ENCODE measurements around the gene KDELR3.
"Not testable (repeated sequence)": the region's sequence is repeated elsewhere in the genome, so short reads cannot be mapped to it uniquely, and the experiment has no call there.

Gene KDELR3

DNA sequence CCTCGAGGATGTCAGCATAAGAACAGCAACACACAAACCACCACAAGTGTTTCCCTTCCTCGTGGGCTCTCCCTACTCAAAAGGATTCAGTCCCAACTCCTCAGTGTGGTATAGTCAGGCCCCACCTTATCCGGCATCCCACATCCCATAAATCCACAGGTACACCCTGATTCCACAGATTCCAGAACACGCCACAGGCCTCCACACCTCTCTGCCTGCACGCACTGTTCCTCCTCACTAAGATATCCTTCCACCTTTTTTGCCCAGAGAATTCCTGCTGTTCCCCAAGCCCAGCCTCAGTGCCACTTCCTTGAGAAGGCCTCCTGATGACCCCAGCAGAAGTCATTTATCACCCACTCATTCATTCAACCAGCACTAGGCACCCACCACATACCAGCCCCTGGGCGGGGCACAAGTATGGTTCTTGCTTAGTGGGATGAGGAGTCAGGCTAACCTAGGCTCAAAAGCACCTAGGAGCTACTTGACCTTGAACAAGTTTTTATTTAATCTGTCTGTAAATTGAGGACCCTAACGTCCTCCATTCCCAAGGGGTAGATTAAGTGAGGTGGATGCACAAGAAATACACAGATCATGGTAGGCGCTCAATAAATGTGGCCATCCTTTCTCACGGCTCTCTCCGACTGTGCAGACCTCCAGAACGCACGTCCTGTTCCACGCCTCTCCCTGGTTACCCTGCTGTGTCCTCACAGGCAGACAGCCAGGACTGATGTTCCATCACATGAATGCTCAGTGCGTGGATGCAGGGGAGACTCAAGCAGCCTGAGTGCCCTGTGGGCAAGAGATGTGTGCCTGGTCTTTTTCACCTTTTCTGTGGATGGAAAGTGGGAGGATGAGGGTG lies 10.8 kb upstream of the KDELR3 start:
- no peak for DNase-seq

DNA sequence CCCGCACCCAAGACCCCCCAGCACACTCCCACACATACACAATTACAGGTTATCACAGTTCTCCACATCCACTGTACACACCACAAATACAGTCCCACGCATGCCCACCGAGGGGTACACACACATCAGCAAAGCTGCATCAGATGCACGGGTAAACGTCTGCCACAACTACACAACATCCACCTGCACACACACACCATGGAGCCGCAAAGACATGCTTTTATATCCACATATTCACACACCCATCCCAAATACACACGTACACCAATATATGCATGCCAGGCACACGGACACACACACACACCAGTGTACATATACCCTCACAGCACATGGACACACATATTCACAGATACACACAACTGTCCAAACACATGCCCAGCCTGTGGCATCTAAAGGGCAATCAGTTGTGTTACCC lies 7.5 kb upstream of the KDELR3 start:
- DNase-seq: no peak

DNA sequence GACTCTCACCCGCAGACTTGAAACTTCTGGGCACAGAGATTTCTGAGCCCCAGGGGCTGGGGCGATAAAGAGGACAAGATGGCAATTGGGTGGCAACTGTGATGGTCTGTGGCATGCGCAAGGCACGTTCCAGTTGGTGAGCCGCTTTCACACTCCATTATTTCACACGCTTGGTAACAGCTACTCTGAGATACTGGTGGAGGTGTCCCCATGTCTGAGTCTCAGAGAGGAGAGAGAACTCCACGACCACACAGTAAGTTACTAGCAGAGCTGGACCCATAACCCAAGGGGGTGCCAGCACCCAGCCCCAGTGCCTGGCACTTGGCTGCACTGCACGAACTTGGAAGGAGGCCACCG lies 6.9 kb upstream of the KDELR3 start:
- no peak for DNase-seq

DNA sequence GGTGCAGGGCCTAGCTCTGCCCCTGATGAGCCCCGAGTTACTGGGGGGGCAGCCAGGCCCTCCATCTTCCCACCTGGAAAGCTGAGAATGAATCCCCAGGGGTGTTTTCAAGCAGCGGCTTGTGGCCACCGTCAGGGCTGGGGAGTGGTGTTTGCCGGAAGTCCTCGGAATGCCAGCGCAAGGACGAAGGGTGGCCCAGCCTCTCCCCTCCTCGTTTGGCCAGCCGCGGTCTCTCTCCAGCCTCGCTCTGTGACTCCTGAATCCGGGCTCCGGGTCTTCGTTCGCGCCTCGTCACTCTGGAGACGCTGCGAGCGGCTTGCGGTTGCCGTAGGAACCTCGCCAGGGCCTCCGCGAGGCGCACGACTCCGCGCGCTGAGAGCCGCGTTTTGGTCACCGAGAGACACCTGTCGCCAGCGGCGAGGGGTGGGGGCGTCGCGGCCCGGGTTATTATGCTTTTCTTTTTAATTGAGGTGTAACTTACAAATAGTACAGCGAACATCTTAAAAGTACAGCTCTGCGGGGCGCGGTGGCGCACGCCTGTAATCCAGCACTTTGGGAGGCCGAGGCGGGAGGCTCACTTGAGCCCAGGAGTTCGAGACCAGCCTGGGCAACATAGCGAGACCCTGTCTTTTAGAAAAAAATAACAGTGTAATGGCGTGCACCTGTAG lies 6.3 kb upstream of the KDELR3 start:
- peak; percentile 54 for DNase-seq

DNA sequence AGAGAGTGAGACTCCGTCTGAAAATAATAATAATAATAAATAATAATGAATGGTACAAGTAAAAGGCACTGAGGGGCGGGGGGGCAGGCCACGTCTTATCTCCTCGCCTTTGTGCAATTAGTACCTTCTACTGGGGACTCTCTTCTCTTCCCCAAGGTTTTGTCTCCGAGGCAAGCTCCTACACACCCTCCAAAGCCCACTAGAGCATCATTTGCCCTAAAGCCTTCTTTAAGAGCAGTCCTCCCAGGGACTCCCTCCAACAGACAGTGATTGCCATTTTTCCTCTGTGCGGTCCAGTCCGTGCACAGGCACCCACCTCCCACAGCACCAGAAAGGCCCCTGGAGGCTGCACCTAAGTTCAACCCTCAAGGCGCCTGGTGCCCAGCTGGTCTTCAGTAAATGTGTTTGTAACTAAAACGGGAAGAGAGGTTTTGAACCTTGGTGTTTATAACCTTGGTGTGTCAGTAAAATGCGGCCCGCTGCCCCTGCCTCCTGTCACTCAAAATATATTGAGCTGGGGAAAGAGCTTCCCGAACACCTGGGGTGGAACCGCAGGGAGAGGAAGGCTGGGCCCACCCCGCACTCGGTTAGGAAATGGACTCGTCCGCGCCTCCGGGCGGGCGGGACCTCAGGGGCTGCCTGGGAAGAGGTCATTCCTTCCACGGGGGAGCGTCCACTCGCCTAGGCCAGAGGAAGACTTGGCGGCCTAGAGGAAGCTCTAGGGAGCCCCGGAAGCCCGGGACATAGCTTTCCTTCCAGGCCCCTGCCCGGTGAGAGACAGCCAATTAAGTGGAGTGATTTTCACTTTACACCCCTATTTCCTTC lies 4.7 kb upstream of the KDELR3 start:
- DNase-seq: no peak

DNA sequence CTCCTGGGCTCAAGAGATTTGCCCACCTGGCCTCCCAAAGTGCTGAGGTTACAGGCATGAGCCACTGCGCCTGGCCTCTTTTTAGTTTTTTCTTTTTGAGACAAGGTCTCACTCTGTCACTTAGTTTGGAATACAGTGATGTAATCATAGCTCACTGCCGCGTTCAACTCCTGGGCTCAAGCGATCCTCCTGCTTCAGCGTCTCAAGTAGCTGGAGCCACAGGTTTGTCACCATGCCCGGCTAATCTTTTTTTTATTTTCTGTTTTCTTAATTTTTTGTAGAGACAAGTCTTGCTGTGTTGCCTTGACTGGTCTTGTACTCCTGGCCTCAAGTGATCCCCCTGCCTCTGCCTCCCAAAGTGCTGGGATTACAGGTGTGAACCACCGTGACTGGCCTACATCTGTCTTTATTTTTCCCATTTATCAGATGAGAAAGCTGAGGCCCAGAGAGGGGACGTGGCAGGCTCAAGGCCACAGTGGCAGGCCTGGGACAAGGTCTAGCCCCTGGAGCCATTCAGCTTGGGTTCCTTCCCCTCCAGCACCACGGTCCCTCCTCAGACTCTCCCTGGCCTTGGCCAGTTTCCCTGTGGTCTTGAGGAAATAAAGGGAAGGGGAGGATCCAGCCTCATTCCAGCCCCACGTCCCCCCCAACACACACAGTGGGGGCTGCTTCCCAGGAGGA lies 2.8 kb upstream of the KDELR3 start:
- DNase-seq: no peak

DNA sequence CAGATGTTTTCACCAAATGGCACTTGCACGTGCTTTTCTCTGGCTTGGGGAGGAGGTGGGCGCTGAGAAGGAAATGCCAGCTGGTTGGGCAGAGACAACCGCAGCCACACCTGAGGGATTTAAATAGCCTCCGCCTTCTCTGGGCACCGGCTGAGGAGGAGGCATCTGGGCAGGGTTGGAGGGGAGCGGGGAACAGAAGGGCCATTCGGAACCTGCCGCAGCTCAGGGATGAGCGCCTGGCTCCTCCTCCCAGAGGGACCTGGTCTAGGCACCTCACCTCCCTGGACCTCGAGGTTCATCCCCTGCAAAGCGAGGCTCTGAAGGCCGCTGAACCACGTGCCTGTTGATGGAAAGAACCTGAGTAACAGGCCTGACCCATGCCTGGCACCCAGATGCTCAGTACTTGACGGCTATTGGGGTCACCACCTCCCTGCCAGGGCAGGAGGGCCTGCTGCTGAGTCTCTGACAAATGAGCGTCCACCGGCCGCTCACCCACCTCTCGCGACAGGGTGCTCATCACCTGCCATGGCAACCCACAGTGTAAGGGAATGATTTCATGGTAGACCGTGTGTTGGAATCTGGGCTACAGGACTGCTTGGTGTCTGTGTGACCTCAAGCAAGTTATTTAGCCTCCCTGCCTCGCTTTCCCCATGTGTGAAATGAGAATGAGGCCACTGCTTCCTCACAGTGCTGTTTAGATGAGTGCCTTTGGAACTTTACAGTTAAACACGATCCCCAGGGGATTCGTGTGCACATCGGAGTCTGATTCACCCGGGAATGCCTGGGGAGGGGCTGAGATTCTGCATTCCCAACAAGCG lies 2.0 kb upstream of the KDELR3 start:
- no peak for DNase-seq

DNA sequence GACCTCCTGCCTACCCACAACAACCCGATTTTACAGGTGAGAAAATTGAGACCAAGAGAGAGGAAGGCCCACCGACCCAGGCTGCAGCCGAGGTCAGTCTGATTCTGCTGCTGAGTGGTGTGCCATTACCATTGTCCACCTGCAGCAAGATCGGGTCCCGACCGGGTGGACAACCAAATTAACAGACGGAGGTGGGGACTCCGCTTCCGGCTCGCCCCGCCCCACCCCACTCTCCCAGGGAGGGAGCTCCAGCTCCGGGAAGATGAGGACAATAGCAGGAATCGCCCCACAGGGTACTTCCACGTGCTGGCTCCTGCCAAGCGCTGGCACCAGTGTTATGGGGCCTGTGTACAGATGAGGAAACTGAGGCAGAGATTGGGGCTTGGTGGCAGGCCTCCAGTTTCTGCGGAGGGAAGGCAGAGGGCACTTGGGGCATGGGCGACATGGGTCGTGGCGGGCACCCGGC lies 425 bp upstream of the KDELR3 start:
- DNase-seq: no peak

DNA sequence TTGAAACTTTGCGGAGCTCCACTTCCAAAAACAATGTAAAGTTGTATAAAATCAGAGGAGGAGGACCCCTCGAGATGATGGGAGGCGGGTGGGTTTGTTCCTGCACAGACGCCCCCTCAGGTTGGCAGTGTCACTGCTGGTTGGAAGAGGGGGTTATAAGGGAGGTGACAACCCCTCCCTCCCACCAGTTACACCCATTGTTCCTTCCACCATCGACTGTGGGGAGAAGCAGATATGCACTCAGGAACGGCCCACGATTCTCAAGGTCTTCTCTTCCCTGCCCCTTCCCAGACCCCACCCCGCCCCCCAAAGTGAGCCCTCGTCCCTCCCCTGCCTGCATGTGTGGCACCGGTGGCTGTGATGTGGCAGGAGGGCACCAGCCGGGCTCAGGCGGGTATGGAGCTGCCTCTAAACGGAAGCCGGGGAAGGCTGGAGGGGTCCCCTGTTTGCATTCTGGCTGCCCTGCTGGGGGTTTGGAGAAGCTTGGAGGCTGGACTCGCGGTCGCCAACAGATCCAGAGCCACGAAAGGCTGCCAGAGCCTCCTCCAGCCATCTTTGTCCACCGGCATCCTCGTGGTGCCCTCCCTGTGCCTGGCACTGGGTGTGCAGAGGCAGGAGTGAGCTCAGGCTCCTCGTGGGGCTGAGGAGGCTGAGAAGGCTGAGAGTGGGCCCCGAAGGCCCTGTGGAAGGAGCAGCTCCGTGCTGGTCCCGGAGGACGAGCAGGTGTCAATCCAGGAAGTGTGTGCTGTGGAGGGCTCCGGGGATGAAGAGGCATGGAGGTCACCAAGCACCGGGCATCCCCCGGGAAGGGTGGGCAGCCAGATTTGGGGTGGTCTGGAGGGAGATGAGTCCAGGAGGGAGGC lies 778 bp downstream of the KDELR3 start:
- DNase-seq: no peak

DNA sequence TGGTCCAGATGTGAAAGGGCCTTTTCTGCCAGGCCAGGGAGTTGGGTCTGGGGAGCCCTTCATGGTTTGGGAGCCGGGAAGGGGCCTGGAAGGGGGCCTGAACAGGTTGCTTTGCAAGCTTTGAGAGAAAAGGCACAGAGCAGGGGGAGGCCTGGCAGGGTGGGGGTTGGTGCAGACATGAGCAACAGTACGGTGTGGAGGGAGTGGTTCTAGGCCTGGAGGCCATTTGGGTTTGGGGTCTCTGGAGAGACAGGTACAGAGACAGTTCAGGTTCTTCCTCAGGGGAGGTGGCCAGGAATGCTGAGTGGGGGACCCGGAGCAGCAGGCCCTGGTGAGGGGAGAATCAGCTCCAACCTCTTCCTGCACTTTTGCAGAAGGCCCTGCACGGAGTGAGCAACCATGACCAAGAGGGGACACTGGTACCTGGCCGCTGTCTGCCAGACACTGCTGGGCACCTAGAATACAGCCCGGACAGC lies 1.4 kb downstream of the KDELR3 start:
- DNase-seq: no peak

DNA sequence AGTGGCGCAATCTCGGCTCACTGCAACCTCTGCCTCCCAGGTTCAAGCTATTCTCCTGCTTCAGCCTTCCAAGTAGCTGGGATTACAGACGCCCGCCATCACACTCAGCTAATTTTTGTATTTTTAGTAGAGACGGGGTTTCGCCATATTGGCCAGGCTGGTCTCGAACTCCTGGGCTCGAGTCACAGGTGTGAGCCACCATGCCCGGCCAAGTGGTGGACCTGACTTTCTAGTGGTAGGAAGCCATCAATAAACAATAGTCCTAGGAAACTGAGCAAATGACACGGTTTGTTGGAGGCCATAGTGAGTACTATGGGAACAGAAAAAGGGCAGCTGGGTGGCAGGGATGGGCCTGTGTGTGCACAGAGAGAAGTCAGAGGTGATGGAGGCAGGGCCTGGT lies 2.3 kb downstream of the KDELR3 start:
- not testable (repeated sequence) for DNase-seq

DNA sequence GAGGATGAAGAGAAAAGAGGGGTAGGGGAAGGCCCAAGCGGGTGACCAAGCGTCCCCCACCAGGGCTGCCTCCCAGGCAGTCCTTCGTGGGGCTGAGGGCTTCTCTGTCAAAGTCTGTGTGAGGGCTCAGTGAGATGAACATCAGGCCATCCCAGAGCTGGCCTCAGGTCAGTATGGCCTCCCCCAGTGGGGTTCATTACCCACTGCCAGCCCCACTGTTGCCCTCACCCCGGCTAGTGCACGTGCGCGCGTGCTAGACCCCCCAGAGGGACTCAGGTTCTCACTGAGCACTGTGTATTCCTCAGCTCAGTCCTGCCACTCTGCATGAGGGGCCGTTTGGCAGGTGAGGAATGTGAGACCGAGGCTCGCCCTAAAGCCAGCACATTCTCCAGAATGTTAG lies 3.3 kb downstream of the KDELR3 start:
- no peak for DNase-seq

DNA sequence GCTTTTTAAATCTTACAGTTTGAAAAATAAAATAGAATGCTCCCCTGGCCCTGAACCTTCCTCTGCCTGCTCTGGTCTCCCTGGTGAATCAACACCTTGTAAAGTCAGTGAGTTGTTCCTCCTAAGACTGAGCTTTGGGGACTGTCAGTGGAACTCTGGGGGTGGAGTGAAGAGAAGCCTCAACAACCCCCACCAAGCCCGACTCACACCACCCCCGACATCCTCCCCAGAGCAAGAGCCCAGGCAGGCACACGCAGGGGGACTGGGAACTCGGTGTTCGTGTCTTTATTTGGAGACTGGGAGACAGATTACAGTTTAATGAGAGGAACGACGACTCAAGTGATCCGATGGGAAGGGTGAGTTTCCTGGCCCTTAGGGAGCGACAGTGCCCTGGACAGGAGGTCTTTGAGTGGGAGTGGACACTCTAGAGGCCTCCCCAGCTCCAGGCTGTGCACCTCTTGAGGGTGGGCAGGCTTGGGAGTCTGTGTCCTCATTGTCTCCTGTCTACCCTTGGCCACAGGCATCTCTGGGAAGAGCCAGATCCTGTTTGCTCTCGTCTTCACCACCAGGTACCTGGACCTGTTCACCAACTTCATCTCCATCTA lies 6.2 kb downstream of the KDELR3 start:
- DNase-seq: no peak

DNA sequence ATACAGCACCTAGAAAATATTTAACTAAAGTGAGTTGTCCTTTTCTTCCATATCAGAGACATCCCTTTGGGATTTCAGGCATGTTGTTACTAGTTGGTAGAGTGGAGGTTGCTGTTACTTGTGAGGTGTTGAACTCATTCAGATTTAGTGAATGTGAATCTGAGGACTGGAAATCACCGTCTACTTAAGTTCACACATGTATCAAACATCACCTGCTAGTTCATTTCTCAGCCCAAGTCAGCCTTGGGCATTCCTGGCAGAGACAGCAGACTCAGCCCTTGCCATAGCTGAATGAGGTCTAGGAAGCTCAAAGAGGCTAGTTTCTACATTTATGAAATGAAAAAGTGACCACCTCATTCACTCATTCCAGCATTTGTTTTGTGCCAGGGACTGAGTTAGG lies 9.7 kb downstream of the KDELR3 start:
- no peak for DNase-seq

DNA sequence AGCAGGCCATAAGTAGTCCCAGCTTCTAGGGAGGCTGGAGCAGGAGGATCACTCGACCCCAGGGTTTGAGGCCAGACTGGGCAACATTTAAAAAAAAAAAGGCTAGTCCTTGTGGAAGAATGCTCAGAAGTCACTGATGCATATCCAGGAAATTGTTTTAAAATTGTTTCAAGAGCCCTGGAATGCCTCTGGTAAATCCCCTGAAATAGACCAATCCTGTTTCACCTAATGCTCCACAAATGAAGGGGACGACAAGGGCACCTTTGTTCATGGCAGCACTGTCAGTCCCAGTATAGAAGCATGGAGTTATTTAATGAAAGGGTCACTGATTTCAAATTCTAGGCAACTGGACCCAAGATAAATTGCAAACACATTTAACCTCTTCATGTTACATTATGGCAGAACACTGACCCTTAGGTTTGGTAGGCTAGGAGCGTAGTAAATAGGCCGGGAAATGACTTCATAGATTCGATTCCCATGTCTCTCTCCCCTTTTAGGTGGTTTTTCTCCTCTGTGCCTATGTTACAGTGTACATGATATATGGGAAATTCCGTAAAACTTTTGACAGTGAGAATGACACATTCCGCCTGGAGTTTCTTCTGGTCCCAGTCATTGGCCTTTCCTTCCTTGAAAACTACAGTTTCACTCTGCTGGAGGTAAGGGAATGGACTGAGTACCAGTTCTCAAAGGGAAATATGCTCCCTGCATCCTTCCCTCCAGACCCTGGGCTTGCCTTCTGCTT lies 11.4 kb downstream of the KDELR3 start:
- no peak for DNase-seq

DNA sequence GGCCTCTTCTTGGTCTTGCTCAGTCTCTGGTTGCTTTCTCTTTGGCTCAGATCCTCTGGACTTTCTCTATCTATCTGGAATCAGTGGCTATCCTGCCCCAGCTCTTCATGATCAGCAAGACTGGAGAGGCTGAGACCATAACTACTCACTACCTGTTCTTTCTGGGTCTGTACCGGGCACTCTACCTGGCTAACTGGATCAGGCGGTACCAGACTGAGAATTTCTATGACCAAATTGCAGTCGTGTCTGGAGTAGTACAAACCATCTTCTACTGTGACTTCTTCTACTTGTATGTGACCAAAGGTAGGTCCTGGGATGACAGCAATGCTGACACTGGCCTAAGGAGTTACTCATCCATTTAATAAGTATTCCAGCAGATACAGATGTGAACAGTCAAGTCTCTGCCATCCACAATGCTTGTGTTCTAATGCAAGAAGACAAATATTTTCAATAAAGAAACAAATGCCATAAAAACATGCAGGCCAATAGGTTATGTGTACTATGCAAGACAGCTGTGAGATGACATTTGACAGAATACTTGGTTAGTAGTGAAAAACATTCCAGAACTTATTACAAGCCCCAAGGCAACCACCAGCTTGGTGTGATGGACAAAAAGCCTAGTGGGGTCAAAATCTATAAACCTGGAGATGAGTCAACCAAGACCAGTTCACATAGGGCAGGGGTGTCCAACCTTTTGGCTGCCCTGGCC lies 13.4 kb downstream of the KDELR3 start:
- no peak for DNase-seq

DNA sequence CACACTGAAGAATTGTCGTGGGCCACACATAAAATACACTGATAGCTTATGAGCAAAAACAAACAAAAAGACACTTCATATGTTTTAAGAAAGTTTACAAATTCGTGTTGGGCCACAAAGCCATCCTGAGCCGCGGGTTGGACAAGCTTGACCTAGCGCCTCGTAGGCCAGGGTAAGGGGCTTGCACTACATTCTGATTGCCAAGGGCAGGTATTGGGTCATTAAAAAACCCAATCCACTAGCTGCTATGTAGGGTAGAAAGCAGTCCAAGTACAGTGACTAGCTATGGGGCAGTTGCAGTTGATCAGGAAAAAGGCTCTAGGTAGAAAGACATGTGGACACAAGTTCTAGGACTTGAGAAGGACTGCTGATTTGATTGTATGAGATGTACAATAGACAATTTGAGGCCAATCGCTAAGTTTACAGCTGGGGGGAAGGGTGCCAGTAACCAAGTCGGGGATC lies 14.0 kb downstream of the KDELR3 start:
- DNase-seq: no peak

DNA sequence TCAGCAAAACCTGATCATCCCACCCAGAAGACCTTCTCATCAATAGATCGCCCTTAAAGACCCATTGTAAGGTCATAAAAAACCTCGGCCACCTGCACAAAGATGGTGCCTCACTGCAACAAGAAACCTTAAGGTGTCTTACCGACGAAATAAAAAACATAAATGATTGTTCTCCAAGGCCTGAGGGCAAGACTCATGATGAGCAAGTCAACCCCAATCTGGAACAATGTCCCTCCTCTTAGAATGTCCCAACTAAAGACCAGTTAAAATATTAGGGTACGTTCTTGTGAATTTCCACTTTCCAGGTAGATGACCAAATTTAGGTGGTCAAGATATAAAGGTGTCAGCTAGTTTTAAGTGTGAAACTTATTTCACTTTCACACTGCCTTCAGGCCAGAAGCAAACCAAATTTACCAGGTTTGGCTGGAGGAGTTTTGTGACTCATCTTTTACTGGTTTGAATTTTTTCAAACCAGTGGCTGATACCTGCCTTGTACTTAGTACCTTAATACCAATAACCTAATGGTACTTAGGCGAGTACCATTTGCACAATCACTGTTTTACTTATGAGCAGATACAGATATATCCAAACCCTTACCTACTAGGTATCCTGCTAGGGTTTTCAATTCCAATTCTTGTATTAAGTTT lies 14.9 kb downstream of the KDELR3 start:
- DNase-seq: no peak
